Right forelimb (tissue), 1 donor: Measurements from ENCODE around the gene PEX7.
"Not testable (repeated sequence)": the region's sequence is repeated elsewhere in the genome, so short reads cannot be mapped to it uniquely, and the experiment has no call there.

Source experiments
- DNase-seq: peaks from one replicate; pipeline ENCODE4 v3.0.0-alpha.2; 2018

PEX7 gene

DNA sequence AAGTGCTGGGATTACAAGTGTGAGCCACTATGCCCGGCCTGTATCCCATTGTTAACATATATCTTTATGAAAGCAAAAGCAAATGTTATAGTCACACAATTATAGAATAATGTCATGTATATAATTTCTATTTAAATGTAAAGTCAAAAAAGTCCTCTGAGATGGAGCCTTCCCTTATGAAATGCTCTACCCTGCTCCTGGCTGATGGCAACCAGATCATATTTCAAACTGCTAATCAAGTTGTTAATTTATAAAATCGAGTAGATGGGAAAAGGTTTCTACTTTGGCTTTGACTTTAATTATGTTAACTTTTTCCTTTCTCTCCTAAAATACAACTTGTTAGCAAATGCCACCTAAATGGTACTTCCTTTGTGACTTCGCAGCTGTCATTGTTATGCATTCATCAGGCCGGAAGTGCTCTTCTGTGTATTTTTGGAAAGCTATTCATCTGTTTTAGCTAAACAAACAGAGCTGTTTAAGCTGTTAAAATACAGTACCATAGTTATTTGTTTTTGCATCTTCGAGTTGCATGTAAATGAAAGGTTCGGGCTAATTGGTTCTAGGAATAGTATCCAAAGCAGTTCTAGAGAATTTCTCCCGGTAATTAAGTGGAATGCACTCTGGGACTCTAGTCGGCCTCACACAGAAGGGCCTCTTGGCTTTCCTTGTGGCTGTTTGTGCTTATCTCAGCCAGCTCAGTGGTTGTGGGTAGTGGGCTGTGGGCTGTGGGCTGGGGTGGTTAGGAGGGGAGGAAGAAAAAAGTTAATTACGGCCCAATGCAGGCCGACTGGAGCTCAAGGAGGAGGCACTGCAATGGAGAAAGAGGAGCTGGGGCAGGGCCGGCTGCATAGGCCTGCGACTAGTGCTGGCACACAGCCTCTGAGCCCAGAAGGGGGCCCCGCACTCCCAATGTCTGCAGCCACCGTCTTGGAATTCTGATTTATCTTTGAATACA lies 134.5 kb downstream of the PEX7 start:
- DNase-seq = no peak

DNA sequence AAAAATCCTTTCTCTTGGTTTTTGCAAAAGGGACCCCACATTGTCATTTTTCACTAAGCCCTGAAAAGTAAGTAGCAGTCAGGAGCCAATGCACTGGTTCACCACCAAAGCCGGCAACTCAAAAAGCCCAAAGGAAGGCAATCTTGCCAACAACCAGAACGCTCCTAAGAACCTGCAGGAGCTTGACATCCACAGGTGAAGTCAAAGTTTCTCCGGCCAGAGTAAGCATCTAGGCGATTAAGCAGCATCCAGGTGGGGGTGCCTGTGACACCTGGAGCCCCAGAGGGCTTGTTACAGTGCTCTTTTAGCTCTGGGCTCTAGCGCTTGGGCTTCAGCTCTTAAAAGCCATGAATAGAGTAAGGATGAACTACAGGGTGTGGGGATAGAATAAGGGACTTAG lies 135.8 kb downstream of the PEX7 start:
- no peak for DNase-seq

- no peak for DNase-seq
Measured at GRCh38 chr6:136959471-136959891, 137.1 kb downstream of the PEX7 start.

- not testable (repeated sequence) for DNase-seq
Measured at GRCh38 chr6:136959935-136960334, 137.5 kb downstream of the PEX7 start.

- DNase-seq = no peak
Measured at GRCh38 chr6:136960781-136961180, 138.4 kb downstream of the PEX7 start.

DNA sequence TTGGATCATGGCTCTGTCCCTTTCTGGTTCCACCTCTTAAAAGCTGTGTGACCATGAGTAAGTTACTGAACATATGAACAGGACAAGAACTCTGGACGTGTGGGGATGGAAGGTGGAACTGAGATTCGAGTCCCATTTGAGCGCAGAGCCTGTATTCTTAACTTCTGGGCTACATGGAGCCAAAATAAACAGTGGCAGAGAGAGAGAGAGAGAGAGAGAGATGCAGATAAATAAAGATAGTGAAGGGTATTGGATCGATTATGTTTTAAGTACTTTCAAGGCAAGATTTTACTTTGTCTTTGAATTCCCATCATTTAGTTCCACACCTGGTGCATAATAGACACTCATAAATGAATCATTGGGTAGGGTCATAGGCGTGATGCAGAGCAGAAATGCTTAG lies 139.5 kb downstream of the PEX7 start:
- no peak for DNase-seq

DNA sequence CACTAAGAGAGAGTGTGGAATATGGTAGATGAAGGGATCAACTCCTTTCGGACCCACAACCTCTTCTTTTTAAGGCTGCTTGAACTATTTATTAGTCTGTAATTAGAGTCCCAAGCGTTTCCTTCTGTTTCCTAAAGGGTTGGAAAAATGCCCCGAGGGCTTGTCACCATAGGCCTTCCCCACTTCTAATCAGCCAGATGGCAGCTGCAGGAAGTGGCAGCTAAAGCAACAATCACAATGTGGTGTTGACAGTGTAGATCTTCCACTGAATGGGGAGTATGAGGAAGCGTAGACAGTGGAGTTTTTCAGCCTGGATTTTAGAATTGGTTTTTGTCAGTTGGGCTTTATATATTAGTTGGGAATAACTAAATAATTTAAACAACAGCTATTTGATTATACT lies 140.3 kb downstream of the PEX7 start:
- DNase-seq = no peak

- DNase-seq = no peak
Measured at GRCh38 chr6:136963259-136963658, 140.9 kb downstream of the PEX7 start.
